Activated naive CD8-positive, alpha-beta T cell treated with anti-CD3 and anti-CD28 coated beads, Interleukin-2, amount 10 ng/mL, durations not matched to agents 7 days and 5 days (primary cell): Measurements from ENCODE around the gene AKAP17A. TPM values are rescaled to one million over a fixed set of nuclear protein-coding genes. Genes with fewer than 3 reads are reported as not detected.

Experiments
- ATAC-seq: fragments of 150-1000 bp; cut with Tn5 transposase; one replicate; pipeline ENCODE4 v1.10.0; 2021; ENCODE audit warnings: low read depth, moderate library complexity
- POLR2A ChIA-PET: fragments of 350-600 bp; sonication (Branson Sonifier 250); formaldehyde crosslinking; loops from one replicate; lab custom pipeline; 2021; ENCODE audit warnings: antibody characterized with exemption; lab: Charles Lee
- DNase-seq: peaks from one replicate; pipeline ENCODE4 v3.0.0; 2021
- H3K27ac Mint-ChIP-seq: one replicate; pipeline ENCODE4 v1.8.0; 2022; ENCODE audit warnings: mild to moderate bottlenecking, mixed read lengths
- H3K27me3 Mint-ChIP-seq: one replicate; pipeline ENCODE4 v1.8.0; 2022; ENCODE audit warnings: mild to moderate bottlenecking, moderate library complexity, mixed read lengths
- H3K36me3 Mint-ChIP-seq: one replicate; pipeline ENCODE4 v1.8.0; 2021; ENCODE audit warnings: mild to moderate bottlenecking, mixed read lengths
- H3K4me1 Mint-ChIP-seq: one replicate; pipeline ENCODE4 v1.8.0; 2021; ENCODE audit warnings: mixed read lengths
- H3K4me3 Mint-ChIP-seq: one replicate; pipeline ENCODE4 v1.8.0; 2022; ENCODE audit warnings: mild to moderate bottlenecking, moderate library complexity, mixed read lengths
- H3K9me3 Mint-ChIP-seq: one replicate; pipeline ENCODE4 v1.8.0; 2021; ENCODE audit warnings: mixed read lengths
- total RNA-seq, 2 experiments: library from RNA; stranded (reverse); gene quantifications; one replicate each; pipeline ENCODE4 v1.2.3, GENCODE V29; 2021

AKAP17A gene
- total RNA-seq, 2 experiments from 2014 or later: 87.8 to 88.1 TPM

DNA sequence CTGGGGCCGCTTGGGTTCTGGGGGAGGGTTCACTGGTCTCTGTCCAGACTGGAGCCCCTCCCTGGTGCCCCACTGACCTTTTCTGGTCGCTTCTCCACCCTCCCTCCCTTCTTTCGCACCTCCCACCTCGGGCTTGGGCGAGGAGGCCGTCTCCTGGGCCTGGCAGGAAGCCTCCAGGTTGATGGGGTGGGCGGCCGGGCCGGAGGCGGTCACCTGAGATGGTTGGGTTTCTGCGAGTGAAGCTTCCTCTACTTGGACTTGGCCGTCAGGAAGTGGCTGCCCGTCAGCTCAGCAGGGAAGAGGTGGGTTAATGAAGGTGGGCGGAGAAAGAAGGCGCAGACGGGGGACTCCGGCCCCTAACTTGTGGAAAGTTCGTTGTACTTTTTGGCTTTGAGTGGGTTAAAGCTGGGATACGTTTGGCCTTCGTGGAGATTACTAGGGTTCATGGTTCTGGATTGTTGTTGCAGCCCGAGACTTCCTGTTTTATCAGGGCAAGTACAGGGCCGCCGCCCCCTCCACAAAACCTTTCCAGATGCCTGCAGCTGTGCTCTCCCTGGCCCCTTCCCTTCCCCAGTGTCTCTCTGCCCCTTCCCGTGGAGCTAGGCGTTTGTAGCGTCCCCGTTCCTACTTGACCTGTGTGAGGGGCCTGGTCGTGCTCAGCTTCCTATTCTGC lies 1.2 kb downstream of the AKAP17A start:
- Mint-ChIP-seq H3K36me3 (peaks cover 20% of the 10 kb centered on the region), H3K27ac (peak overlapping the region; percentile 94), H3K4me3 (peak overlapping the region; percentile 97), H3K4me1 (peaks cover 8% of the 10 kb centered on the region), H3K9me3 (no peaks in the 10 kb centered on the region), H3K27me3 (no peaks in the 10 kb centered on the region)
- POLR2A ChIA-PET: no interaction called here
- ATAC-seq (peak; percentile 21), DNase-seq (peak; percentile 53)

DNA sequence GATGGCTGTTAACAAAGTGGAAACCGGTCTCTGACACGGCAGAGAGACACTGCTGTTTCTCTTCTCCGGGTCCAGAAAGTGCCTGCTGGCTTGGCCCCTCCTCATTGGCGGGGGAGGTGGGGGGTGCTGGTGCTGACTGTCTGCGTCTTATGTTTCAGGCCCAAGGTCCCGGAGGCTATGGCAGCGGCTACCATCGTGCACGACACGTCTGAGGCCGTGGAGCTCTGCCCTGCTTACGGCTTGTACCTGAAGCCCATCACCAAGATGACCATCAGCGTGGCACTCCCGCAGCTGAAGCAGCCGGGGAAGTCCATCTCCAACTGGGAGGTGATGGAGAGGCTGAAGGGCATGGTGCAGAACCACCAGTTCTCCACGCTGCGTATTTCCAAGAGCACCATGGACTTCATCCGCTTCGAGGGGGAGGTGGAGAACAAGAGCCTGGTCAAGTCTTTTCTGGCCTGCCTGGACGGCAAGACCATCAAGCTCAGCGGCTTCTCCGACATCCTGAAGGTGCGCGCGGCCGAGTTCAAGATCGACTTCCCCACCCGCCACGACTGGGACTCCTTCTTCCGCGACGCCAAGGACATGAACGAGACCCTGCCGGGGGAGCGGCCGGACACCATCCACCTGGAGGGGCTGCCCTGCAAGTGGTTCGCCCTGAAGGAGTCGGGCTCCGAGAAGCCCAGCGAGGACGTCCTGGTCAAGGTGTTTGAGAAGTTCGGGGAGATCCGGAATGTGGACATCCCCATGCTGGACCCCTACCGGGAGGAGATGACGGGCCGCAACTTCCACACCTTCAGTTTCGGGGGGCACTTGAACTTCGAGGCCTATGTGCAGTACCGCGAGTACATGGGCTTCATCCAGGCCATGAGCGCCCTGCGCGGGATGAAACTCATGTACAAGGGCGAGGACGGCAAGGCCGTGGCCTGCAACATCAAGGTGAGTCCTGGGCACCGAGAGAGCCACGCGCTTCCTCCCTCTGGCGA lies 2.2 kb downstream of the AKAP17A start:
- peaks cover 22% of the 10 kb centered on the region for H3K36me3 Mint-ChIP-seq
- no peaks in the 10 kb centered on the region for H3K9me3 Mint-ChIP-seq
- POLR2A ChIA-PET: no interaction called here
- ATAC-seq (no peak), DNase-seq (peak; percentile 22)
- H3K4me1 Mint-ChIP-seq: peaks cover 9% of the 10 kb centered on the region
- H3K4me3 Mint-ChIP-seq: peak overlapping the region; percentile 97
- no peaks in the 10 kb centered on the region for H3K27me3 Mint-ChIP-seq
- H3K27ac Mint-ChIP-seq: peak overlapping the region; percentile 94

DNA sequence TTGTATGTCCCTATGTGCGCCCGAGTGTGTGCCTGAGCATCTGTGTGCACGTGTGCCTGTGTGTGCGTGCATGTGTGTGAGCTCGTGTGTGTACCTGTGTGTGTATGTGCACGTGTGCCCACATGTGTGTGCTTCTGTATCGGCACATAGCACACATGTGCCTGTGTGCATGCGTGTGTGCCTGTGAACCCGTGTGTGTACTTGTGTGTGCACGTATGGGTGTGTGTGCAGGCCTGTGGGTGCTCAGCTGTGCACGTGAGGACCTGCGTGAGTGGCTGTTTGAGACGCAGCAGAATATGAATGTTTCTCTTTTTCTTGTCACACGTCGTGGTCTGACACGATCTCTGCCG lies 4.3 kb downstream of the AKAP17A start:
- POLR2A ChIA-PET: no interaction called here
- Mint-ChIP-seq H3K27ac (no peak overlapping the region), H3K4me1 (peaks cover 9% of the 10 kb centered on the region), H3K27me3 (no peaks in the 10 kb centered on the region), H3K36me3 (peaks cover 30% of the 10 kb centered on the region), H3K9me3 (no peaks in the 10 kb centered on the region), H3K4me3 (no peak overlapping the region)
- peak; percentile 10 for DNase-seq
- no peak for ATAC-seq

DNA sequence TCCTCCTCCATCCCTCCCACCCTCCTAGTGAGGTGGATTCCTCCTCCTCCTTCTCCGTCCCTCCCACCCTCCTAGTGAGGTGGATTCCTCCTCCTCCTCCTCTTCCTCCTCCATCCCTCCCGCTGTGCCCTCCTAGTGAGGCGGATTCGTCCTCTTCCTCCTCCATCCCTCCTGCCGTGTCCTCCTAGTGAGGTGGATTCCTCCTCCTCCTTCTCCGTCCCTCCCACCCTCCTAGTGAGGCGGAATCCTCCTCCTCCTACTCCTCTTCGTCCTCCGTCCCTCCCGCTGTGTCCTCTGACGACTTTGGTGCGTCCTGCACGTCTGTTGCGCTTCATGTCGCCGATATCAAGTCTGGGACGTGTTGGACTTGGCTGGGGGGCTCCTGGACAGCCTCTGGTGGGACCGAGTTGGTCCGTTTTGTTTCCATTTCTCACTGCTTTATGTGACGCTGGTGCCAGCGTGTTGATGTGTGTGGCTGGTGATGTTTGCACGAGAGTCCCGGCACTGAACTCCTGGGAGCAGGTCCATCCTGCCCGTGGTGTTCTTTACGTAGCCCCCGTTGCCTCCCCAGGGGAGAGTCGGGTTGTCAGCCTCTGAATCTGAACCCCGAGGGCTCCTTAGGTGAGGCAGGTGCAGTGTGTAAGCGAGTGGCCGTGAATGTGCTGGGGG lies 5.4 kb downstream of the AKAP17A start:
- POLR2A ChIA-PET: no interaction called here
- DNase-seq (no peak), ATAC-seq (no peak)
- Mint-ChIP-seq H3K4me1 (peaks cover 9% of the 10 kb centered on the region), H3K27me3 (no peaks in the 10 kb centered on the region), H3K4me3 (no peak overlapping the region), H3K27ac (no peak overlapping the region), H3K36me3 (peaks cover 36% of the 10 kb centered on the region), H3K9me3 (no peaks in the 10 kb centered on the region)

DNA sequence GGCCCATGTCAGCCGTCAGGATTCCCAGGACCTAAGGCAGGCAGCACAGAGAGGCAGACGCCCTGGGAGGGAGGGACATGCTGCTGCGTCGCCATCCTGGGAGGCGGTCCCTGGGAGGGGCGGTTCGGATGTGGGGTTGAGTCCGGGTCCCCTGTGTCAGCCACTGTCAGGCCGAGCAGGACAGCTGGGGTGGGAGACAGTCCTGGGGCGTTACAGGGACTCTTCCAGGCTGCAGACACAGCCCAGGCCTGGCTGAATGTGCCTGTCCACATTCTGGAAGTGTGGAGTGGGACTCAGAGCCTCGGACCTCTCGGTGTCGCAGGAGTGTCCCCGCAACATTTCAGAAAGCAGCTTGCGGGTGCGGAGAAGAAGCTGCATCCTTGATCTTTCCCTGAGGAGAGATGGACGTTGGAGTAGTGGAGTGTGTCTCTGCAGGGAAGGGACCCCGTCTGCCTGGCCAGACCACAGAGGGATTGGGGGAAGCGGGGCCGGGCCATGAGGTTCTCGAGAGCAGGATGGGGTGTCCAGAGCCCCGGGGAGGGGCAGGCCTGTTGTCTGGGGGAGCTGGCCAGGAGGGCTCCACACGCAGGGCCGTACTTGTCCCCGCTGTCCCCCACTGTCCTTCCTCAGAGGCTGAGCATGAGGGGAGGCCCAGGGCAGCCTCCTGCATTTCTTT lies 6.1 kb downstream of the AKAP17A start:
- no peaks in the 10 kb centered on the region for H3K9me3 Mint-ChIP-seq
- no peaks in the 10 kb centered on the region for H3K27me3 Mint-ChIP-seq
- peaks cover 8% of the 10 kb centered on the region for H3K4me1 Mint-ChIP-seq
- no peak overlapping the region for H3K4me3 Mint-ChIP-seq
- POLR2A ChIA-PET: no interaction called here
- peaks cover 42% of the 10 kb centered on the region for H3K36me3 Mint-ChIP-seq
- no peak overlapping the region for H3K27ac Mint-ChIP-seq
- no peak for ATAC-seq
- peak; percentile 15 for DNase-seq

DNA sequence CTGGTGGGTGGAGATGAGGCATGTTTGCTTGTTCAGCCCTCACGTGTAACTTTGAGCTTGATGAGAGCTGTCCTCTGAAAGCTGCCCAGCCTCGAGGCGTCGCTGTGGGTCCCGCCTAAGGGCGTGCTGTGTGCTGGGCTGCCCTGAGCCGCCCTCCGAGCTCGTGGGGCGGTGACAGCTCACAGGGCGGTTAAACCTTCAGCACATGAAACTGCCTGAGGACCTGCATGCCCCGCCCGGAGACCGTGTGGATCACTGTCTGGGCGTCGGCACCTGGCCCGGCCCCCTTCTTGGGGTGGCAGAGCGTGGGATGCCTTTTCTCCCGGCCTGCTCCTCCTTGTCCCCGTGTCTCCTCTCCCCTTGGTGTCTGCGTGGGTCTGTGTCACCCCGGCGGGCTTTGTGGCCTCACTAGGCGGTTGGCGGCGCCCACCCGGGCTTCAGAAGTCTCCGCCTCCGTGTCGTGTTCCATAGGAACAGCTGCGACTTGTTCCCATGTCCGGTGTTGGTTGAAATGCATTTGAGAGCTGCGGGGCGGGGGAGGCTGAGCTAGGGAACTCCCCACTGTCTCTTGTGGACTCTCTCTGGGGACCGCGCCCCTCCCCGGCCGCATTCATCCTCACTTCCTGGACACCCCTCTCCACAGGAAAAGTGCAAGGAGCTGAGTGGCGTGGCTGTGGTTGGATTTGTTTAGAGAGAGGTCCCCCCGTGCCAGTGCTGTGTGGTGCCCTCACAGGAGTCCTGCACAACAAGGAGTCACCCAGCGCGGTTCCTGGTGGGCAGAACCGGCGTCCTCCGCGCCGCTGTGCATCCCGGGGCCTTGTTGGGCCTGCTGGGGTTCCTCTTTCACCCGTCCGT lies 6.8 kb downstream of the AKAP17A start:
- H3K4me1 Mint-ChIP-seq: peaks cover 2% of the 10 kb centered on the region
- no peak overlapping the region for H3K4me3 Mint-ChIP-seq
- POLR2A ChIA-PET: no interaction called here
- H3K27me3 Mint-ChIP-seq: no peaks in the 10 kb centered on the region
- peaks cover 46% of the 10 kb centered on the region for H3K36me3 Mint-ChIP-seq
- H3K27ac Mint-ChIP-seq: no peak overlapping the region
- DNase-seq: no peak
- no peak for ATAC-seq
- no peaks in the 10 kb centered on the region for H3K9me3 Mint-ChIP-seq

DNA sequence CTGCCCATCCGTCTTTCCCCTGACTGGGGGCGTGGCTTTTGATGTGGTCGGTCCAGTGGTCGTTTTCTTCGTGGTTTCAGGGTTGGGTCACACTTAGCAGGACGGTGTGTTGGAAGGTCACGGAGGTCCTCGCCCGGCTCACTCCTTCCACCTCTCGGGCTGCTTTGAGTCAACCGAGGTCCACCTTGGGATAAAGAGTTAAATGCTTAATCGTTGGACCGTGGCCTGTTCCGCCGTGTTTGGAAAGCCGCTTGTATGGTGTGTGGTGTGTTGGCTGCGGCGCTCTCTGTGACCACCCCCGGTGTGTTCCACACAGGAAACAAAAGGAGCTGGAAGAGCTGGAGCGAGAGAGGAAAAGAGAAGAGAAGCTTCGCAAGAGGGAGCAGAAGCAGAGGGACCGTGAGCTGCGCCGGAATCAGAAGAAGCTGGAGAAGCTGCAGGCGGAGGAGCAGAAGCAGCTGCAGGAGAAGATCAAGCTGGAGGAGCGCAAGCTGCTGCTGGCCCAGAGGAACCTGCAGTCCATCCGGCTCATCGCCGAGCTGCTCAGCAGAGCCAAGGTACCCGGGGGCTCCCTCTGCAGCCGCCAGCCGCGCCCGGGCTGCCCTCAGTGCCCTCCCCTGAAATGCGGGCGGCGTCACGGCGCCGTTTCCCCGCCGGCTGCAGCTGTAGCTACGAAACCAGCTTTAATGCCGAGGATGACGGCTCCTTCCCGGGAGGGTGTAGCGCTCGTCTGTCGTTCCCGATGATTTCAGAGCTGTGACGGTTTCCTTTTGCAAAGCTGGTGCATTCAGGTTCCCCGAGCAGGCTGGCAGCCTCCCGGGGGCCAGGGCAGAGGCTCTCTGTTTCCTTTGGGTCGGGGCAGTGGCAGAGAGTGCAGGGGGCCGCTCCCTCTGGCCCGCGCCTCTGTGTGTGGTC lies 7.7 kb downstream of the AKAP17A start:
- Mint-ChIP-seq H3K27ac (no peak overlapping the region), H3K27me3 (no peaks in the 10 kb centered on the region), H3K4me1 (peaks cover 2% of the 10 kb centered on the region), H3K9me3 (no peaks in the 10 kb centered on the region), H3K4me3 (no peak overlapping the region), H3K36me3 (peaks cover 47% of the 10 kb centered on the region)
- ATAC-seq (no peak), DNase-seq (no peak)
- POLR2A ChIA-PET: no interaction called here

DNA sequence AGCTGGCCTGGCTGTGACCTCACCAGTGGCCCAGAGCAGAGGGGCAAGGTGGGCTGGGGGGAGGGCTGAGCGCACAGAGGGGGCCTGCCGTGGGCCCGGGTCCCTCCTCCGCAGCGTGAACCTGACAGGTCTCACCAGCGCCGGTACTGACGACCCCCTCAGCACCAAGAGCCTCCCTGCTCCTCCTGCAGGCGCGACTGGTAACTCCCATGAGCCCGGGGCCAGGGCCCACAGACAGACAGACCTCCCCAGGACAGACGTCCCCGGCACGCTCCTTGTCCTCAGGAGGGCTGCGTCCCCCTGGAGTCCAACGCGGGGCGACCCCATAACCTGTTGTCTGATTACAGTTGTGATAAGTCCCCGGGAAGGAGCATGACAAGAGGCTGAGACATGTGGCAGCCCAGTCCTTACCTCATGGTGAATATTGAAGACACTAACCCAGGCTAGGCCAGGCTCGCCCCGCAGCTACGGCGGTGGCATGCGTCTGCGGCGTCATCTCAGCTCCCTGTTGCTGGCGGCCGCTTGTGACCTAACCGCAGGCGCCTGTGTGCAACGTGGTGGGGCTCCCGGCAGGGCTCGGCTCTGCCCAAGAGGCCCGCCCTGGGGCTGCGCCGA lies 8.5 kb downstream of the AKAP17A start:
- H3K9me3 Mint-ChIP-seq: no peaks in the 10 kb centered on the region
- POLR2A ChIA-PET: no interaction called here
- H3K4me1 Mint-ChIP-seq: peaks cover 2% of the 10 kb centered on the region
- H3K27ac Mint-ChIP-seq: no peak overlapping the region
- H3K4me3 Mint-ChIP-seq: no peak overlapping the region
- ATAC-seq (no peak), DNase-seq (no peak)
- H3K36me3 Mint-ChIP-seq: peaks cover 46% of the 10 kb centered on the region
- no peaks in the 10 kb centered on the region for H3K27me3 Mint-ChIP-seq

DNA sequence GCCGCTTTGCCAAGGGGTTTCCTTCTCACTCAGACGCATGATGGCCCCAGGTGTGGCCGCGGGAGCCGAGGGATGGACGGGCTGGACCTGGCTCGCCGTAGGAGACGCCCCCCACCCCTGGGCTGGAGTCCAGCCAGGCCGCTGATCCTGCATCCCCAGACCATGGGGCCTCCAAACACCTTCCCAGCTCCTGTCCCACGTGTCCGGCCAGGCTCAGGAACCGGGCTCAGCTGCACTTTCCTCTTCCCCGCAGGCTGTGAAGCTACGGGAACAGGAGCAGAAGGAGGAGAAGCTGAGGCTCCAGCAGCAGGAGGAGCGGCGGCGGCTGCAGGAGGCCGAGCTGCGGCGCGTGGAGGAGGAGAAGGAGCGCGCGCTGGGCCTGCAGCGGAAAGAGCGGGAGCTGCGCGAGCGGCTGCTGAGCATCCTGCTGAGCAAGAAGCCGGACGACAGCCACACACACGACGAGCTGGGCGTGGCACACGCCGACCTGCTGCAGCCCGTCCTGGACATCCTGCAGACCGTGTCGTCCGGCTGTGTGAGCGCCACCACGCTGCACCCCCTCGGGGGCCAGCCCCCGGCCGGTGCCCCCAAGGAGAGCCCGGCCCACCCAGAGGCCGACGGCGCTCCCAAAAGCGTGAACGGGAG lies 9.1 kb downstream of the AKAP17A start:
- no peak for ATAC-seq
- DNase-seq: peak; percentile 22
- no peak overlapping the region for H3K4me3 Mint-ChIP-seq
- POLR2A ChIA-PET: no interaction called here
- H3K4me1 Mint-ChIP-seq: peaks cover 2% of the 10 kb centered on the region
- H3K27ac Mint-ChIP-seq: no peak overlapping the region
- H3K9me3 Mint-ChIP-seq: no peaks in the 10 kb centered on the region
- H3K27me3 Mint-ChIP-seq: no peaks in the 10 kb centered on the region
- H3K36me3 Mint-ChIP-seq: peaks cover 41% of the 10 kb centered on the region

DNA sequence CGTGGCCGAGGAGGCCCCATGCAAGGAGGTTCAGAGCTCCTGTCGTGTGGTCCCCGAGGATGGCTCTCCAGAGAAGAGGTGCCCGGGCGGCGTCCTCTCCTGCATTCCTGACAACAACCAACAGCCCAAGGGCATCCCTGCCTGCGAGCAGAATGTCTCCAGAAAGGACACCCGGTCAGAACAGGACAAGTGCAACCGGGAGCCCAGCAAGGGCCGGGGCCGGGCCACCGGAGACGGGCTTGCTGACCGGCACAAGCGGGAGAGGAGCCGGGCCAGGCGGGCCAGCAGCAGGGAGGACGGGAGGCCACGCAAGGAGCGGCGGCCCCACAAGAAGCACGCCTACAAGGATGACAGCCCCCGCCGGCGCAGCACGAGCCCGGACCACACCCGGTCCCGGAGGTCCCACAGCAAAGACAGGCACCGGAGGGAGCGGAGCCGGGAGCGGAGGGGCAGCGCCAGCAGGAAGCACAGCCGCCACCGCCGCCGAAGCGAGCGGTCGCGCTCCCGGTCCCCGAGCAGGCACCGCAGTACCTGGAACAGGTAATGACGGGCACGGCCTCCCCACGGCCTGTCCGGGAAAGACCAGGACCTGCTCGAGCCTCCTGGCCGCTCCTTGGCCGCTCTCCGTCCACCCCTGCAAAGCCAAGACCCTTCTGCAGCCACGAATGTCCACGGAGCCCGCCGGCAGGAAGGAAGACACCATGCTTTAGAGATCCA lies 9.8 kb downstream of the AKAP17A start:
- no peaks in the 10 kb centered on the region for H3K27me3 Mint-ChIP-seq
- POLR2A ChIA-PET: no interaction called here
- peaks cover 2% of the 10 kb centered on the region for H3K4me1 Mint-ChIP-seq
- ATAC-seq: no peak
- peaks cover 37% of the 10 kb centered on the region for H3K36me3 Mint-ChIP-seq
- no peak overlapping the region for H3K4me3 Mint-ChIP-seq
- H3K27ac Mint-ChIP-seq: no peak overlapping the region
- H3K9me3 Mint-ChIP-seq: no peaks in the 10 kb centered on the region
- peak; percentile 21 for DNase-seq

DNA sequence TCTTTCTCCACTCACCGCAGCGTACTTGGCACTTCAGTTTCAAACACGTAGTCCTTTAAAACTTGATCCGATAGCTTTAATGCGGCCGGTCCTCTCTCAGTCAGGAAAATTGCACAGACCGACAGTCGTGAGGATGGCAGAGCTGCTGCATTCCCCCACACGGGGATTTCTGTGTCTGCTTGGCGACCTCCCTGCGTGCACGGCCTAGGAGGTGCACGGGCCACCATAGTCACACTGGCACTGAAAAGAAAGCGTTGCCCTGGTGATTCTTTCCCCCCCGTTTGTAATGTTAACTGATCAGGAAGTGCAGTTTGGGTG lies 10.3 kb downstream of the AKAP17A start:
- no peak for ATAC-seq
- H3K27me3 Mint-ChIP-seq: no peaks in the 10 kb centered on the region
- DNase-seq: peak; percentile 19
- H3K36me3 Mint-ChIP-seq: peaks cover 37% of the 10 kb centered on the region
- POLR2A ChIA-PET: no interaction called here
- no peaks in the 10 kb centered on the region for H3K9me3 Mint-ChIP-seq
- peaks cover 2% of the 10 kb centered on the region for H3K4me1 Mint-ChIP-seq
- no peak overlapping the region for H3K4me3 Mint-ChIP-seq
- H3K27ac Mint-ChIP-seq: no peak overlapping the region
